ENCODE results near the gene ART5.

GRCh38 chr11:3641701-3642070, at the start of gene ART5:
- TF ChIP-seq POLR2A (IDR thresholded peaks at IDR 0.05; ENCODE audit: low read length) = no peak
- no peak for TF ChIP-seq CHD4 (IDR thresholded peaks at IDR 0.05; ENCODE audit: borderline replicate concordance)
- no peak for TF ChIP-seq CTCF (IDR thresholded peaks at IDR 0.05)
- no peak for TF ChIP-seq NR3C1 (IDR thresholded peaks at IDR 0.05)
- no peak for TF ChIP-seq ZFP36 (IDR thresholded peaks at IDR 0.05; ENCODE audit: borderline replicate concordance, partially characterized antibody)
- no peak for TF ChIP-seq RAD21 (conservative IDR thresholded peaks at IDR 0.05 in 1 of 2, IDR thresholded peaks at IDR 0.05 in 1 of 2)
- TF ChIP-seq CEBPB (IDR thresholded peaks at IDR 0.05) = no peak
- no peak for TF ChIP-seq REST (IDR thresholded peaks at IDR 0.05)
- no peak for TF ChIP-seq EP300 (IDR thresholded peaks at IDR 0.05)
- no peak for TF ChIP-seq TP53 (CRISPR knock-in tag; IDR thresholded peaks at IDR 0.05)
- no peak for TF ChIP-seq MAFK (IDR thresholded peaks at IDR 0.05; ENCODE audit: partially characterized antibody)
